Activated CD4-positive, alpha-beta T cell treated with anti-CD3 and anti-CD28 coated beads for 24 hours (primary cell): ENCODE results near the gene FRAT1.

Experiments used
- DNase-seq, 2 donors: peaks; one replicate each; pipeline ENCODE4 v3.0.0-alpha.2; 2020; ENCODE audit warnings: low read depth in 2 of 2

The FRAT1 gene

GRCh38 chr10:97365761-97366351 lies 46.8 kb downstream of the FRAT1 start:
- no peak for DNase-seq

GRCh38 chr10:97366572-97366971 lies 47.5 kb downstream of the FRAT1 start:
- DNase-seq: no peak

GRCh38 chr10:97367126-97367649 lies 48.1 kb downstream of the FRAT1 start:
- no peak for DNase-seq
